Sigmoid colon (tissue), 7 donors: Measurements from ENCODE around the gene DHDDS. TPM values are rescaled to one million over a fixed set of nuclear protein-coding genes. Genes with fewer than 3 reads are reported as not detected.

Source experiments
- DNase-seq: peaks from one replicate; pipeline ENCODE4 v3.0.0-alpha.2; 2019
- H3K27ac ChIP-seq, 4 donors: fragments of 200-600 bp; sonication (generic); one replicate each; pipeline ENCODE4 v1.5.1; 2016 to 2019; ENCODE audit warnings: mild to moderate bottlenecking in 1 of 4
- H3K27me3 ChIP-seq, 3 donors: fragments of 200-600 bp; sonication (generic); one replicate each; pipeline ENCODE4 v1.5.1; 2019; ENCODE audit warnings: mild to moderate bottlenecking in 1 of 3
- H3K36me3 ChIP-seq, 4 donors: fragments of 200-600 bp; sonication (generic); one replicate each; pipeline ENCODE4 v1.5.1; 2016 to 2019
- H3K4me1 ChIP-seq, 4 donors: fragments of 200-600 bp; sonication (generic); one replicate each; pipeline ENCODE4 v1.5.1; 2017 to 2019
- H3K4me3 ChIP-seq, 4 donors: fragments of 200-600 bp; sonication (generic); one replicate each; pipeline ENCODE4 v1.5.1; 2017 to 2019; ENCODE audit warnings: mild to moderate bottlenecking in 2 of 4, moderate library complexity in 1 of 4
- H3K9me3 ChIP-seq, 4 donors: fragments of 200-600 bp in 3 of 4; sonication (generic) in 3 of 4; one replicate each; pipeline versions ENCODE4 v1.5.1 to v1.6.1; 2013 to 2019
- EP300 ChIP-seq, 4 donors: sonication (generic); formaldehyde crosslinking; IDR thresholded peaks; one replicate each; pipeline ENCODE4 v1.6.1; 2017; ENCODE audit warnings: antibody characterized with exemption in 4 of 4
- POLR2A ChIP-seq, 2 donors: fragments of 450-650 bp; IDR thresholded peaks; one replicate each; pipeline ENCODE4 v1.6.1; 2016; ENCODE audit warnings: antibody characterized with exemption in 2 of 2, mild to moderate bottlenecking in 2 of 2, moderate library complexity in 2 of 2
- POLR2AphosphoS5 ChIP-seq, 4 donors: sonication (generic); formaldehyde crosslinking; IDR thresholded peaks; one replicate each; pipeline ENCODE4 v1.6.1; 2017; ENCODE audit warnings: antibody characterized with exemption in 4 of 4
- WGBS, 2 donors: extraction: QIAGEN DNeasy Blood & Tissue Kit; methylation state at CpG; one replicate each; pipeline ENCODE4 v1.1.7; 2013; 5-methylcytosine and 5-hydroxymethylcytosine counted together
- intact Hi-C: fragments of 100-400 bp; cut with DNase I; formaldehyde crosslinking; loops from one replicate; pipeline ENCODE4 v1.15.1; 2023
- polyA plus RNA-seq, 3 donors: library from polyadenylated mRNA; stranded (reverse); fragments of 200-250 nt; gene quantifications; one replicate each; pipeline ENCODE4 v1.2.3, GENCODE V29; 2013
- total RNA-seq, 4 donors: library from RNA; depleted of rRNA; stranded (reverse); fragments of >200 nt; gene quantifications; one replicate each; pipeline ENCODE4 v1.1.0, GENCODE V29; 2016
- TF ChIP-seq, protein P1 (sequence below), 4 experiments: fragments of 450-650 bp in 3 of 4; fragments of 200-600 bp in 1 of 4; IDR thresholded peaks; one replicate each; pipeline ENCODE4 v1.5.1; 2016 to 2019; ENCODE audit warnings: antibody characterized with exemption in 4 of 4, mild to moderate bottlenecking in 3 of 4, moderate library complexity in 2 of 4
- donor health status: healthy with polysubstance abuse.
- donor health status: Bipolar disorder and iron deficiency.
- donor health status: healthy.

The DHDDS gene
- total and polyA plus RNA-seq, 7 donors, result 16.6 to 64.3 (median 33.5) TPM

DNA sequence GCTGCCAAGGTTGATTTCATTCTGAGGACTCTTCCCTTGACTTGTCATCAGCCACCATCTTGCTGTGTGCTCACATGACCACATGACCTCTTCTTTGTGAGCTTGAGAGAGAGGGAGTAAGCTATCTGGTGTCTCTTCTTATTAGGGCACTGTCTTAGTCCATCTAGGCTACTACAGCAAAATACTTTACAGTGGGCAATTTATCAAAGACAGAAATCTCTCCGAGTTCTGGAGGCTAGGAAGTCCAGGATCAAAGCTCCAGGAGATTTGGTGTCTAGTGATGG lies 85.6 kb downstream of the DHDDS start:
- no peaks in the 10 kb centered on the region for H3K4me1 ChIP-seq
- TF ChIP-seq POLR2AphosphoS5 (IDR thresholded peaks at IDR 0.05), result no peak
- TF ChIP-seq POLR2A (IDR thresholded peaks at IDR 0.05), result no peak
- TF ChIP-seq EP300 (IDR thresholded peaks at IDR 0.05), result no peak
- TF ChIP-seq, protein P1, sequence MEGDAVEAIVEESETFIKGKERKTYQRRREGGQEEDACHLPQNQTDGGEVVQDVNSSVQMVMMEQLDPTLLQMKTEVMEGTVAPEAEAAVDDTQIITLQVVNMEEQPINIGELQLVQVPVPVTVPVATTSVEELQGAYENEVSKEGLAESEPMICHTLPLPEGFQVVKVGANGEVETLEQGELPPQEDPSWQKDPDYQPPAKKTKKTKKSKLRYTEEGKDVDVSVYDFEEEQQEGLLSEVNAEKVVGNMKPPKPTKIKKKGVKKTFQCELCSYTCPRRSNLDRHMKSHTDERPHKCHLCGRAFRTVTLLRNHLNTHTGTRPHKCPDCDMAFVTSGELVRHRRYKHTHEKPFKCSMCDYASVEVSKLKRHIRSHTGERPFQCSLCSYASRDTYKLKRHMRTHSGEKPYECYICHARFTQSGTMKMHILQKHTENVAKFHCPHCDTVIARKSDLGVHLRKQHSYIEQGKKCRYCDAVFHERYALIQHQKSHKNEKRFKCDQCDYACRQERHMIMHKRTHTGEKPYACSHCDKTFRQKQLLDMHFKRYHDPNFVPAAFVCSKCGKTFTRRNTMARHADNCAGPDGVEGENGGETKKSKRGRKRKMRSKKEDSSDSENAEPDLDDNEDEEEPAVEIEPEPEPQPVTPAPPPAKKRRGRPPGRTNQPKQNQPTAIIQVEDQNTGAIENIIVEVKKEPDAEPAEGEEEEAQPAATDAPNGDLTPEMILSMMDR (IDR thresholded peaks at IDR 0.05), result no peak
- no peaks in the 10 kb centered on the region for H3K9me3 ChIP-seq
- 89 to 91% methylated on average over 1 of the region's 1 CpG for WGBS, 2 donors
- H3K27me3 ChIP-seq, result no peaks in the 10 kb centered on the region
- DNase-seq, result no peak
- no peaks in the 10 kb centered on the region for H3K36me3 ChIP-seq
- H3K4me3 ChIP-seq, result no peak overlapping the region
- H3K27ac ChIP-seq, result no peak overlapping the region
- intact Hi-C loops, result no loop called here

DNA sequence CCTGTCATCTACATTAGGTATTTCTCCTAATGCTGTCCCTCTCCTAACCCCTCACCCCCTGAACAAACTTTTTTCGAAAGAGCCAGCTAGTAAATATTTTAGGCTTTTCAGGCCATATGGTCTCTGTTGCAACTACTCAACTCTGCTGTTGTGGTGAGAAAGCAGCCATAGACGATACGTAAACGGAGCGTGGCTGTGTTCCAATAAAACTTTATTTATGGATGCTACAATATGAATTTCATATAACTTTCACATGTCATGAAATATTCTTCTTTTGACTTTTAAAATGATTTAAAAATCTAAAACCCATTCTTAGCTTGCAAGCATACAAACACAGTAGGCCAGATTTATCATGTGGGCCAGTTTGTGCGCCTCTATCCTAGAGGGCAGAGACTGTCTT lies 86.2 kb downstream of the DHDDS start:
- H3K27me3 ChIP-seq, result no peaks in the 10 kb centered on the region
- intact Hi-C loops, result no loop called here
- no peaks in the 10 kb centered on the region for H3K4me1 ChIP-seq
- H3K27ac ChIP-seq, result no peak overlapping the region
- DNase-seq, result no peak
- H3K36me3 ChIP-seq, result no peaks in the 10 kb centered on the region
- H3K4me3 ChIP-seq, result no peak overlapping the region
- TF ChIP-seq, protein P1 (IDR thresholded peaks at IDR 0.05), result no peak
- no peak for TF ChIP-seq EP300 (IDR thresholded peaks at IDR 0.05)
- TF ChIP-seq POLR2AphosphoS5 (IDR thresholded peaks at IDR 0.05), result no peak
- TF ChIP-seq POLR2A (IDR thresholded peaks at IDR 0.05), result no peak
- H3K9me3 ChIP-seq, result no peaks in the 10 kb centered on the region
- 84 to 90% methylated on average over 6 of the region's 6 CpGs for WGBS, 2 donors

DNA sequence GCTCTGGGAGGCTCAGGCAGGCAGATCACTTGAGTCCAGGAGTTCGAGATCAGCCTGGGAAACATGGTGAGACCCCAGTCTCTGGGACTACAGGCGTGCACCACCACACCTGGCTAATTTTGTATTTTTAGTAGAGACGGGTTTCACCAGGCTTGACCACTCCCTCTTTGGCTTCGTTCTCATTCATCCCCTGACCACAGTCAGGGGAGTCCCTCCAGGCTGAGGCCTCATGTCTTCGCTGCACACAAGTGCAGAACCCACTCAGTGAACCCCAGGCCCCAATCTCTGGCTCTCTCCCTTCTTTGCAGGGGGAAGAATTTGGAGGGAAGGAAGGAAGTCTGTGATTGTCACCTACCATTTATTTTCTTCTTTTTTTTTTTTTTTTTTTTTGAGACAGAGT lies 88.2 kb downstream of the DHDDS start:
- TF ChIP-seq, protein P1 (IDR thresholded peaks at IDR 0.05), result no peak
- TF ChIP-seq POLR2A (IDR thresholded peaks at IDR 0.05), result no peak
- intact Hi-C loops, result no loop called here
- 83 to 85% methylated on average over 5 of the region's 5 CpGs for WGBS, 2 donors
- H3K36me3 ChIP-seq, result no peaks in the 10 kb centered on the region
- H3K4me1 ChIP-seq, result no peaks in the 10 kb centered on the region
- H3K27ac ChIP-seq, result no peak overlapping the region
- peaks cover 0 to 10% (median 0%) of the 10 kb centered on the region in 3 donors for H3K27me3 ChIP-seq
- no peak overlapping the region for H3K4me3 ChIP-seq
- no peak for DNase-seq
- no peaks in the 10 kb centered on the region for H3K9me3 ChIP-seq

Other genes with a start within 250 kb of the DHDDS start
- not detected for gene CATSPER4, start 241.7 kb upstream of the DHDDS start, total RNA-seq
- under 1 TPM in 1 of 3 donors, not detected in 2; 0.04 TPM for gene CATSPER4, start 241.7 kb upstream of the DHDDS start, polyA plus RNA-seq
- gene CEP85, start 198.1 kb upstream of the DHDDS start, total RNA-seq, result 1 to 10 TPM; 1.9 to 5.4 (median 3.3) TPM
- gene CEP85, start 198.1 kb upstream of the DHDDS start, polyA plus RNA-seq, result 10 to 100 TPM in 1 of 3 donors, 1 to 10 TPM in 2; 2.4 to 12.9 (median 9.7) TPM
- gene SH3BGRL3, start 152.2 kb upstream of the DHDDS start, total RNA-seq, result 10 to 100 TPM; 32.9 to 41.5 (median 37.6) TPM
- gene SH3BGRL3, start 152.2 kb upstream of the DHDDS start, polyA plus RNA-seq, result 100 to 1,000 TPM; 303 to 575 (median 543) TPM
- gene UBXN11, start 125.7 kb upstream of the DHDDS start, total RNA-seq, result 10 to 100 TPM in 3 of 4 donors, 1 to 10 TPM in 1; 9.8 to 17.7 (median 13.1) TPM
- gene UBXN11, start 125.7 kb upstream of the DHDDS start, polyA plus RNA-seq, result 10 to 100 TPM in 1 of 3 donors, 1 to 10 TPM in 2; 3.0 to 22.7 (median 4.2) TPM
- 1 to 10 TPM in 2 of 4 donors, not detected in 2; 1.6 to 5.7 TPM for gene CD52, start 114.4 kb upstream of the DHDDS start, total RNA-seq
- 100 to 1,000 TPM in 1 of 3 donors, 10 to 100 TPM in 2; 19.8 to 556 (median 41.4) TPM for gene CD52, start 114.4 kb upstream of the DHDDS start, polyA plus RNA-seq
- 1 to 10 TPM in 1 of 4 donors, under 1 TPM in 1, not detected in 2; 0.55 to 1.8 TPM for gene CRYBG2, start 78.2 kb upstream of the DHDDS start, total RNA-seq
- gene CRYBG2, start 78.2 kb upstream of the DHDDS start, polyA plus RNA-seq, result 10 to 100 TPM; 13.8 to 21.0 (median 19.9) TPM
- gene ZNF683, start 59.6 kb upstream of the DHDDS start, total RNA-seq, result not detected
- under 1 TPM in 1 of 3 donors, not detected in 2; 0.52 TPM for gene ZNF683, start 59.6 kb upstream of the DHDDS start, polyA plus RNA-seq
- not detected for gene LIN28A, start 21.5 kb upstream of the DHDDS start, total RNA-seq
- not detected for gene LIN28A, start 21.5 kb upstream of the DHDDS start, polyA plus RNA-seq
- 100 to 1,000 TPM; 150 to 403 (median 234) TPM for gene HMGN2, start 40.1 kb downstream of the DHDDS start, total RNA-seq
- gene HMGN2, start 40.1 kb downstream of the DHDDS start, polyA plus RNA-seq, result 100 to 1,000 TPM; 474 to 749 (median 570) TPM
- 10 to 100 TPM in 1 of 4 donors, 1 to 10 TPM in 3; 2.5 to 11.5 (median 6.8) TPM for gene RPS6KA1, start 97.4 kb downstream of the DHDDS start, total RNA-seq
- 100 to 1,000 TPM in 1 of 3 donors, 10 to 100 TPM in 2; 91.3 to 116 (median 91.5) TPM for gene RPS6KA1, start 97.4 kb downstream of the DHDDS start, polyA plus RNA-seq